Sigmoid colon (tissue), 7 donors: ENCODE data around the gene FOLR1. TPM values are rescaled to one million over a fixed set of nuclear protein-coding genes. Genes with fewer than 3 reads are reported as not detected.
"Not testable (repeated sequence)": the region's sequence is repeated elsewhere in the genome, so short reads cannot be mapped to it uniquely, and the experiment has no call there.

ENCODE experiments used
- DNase-seq: peaks from one replicate; pipeline ENCODE4 v3.0.0-alpha.2; 2019
- H3K27ac ChIP-seq, 4 donors: fragments of 200-600 bp; sonication (generic); one replicate each; pipeline ENCODE4 v1.5.1; 2016 to 2019; ENCODE audit warnings: mild to moderate bottlenecking in 1 of 4
- H3K27me3 ChIP-seq, 3 donors: fragments of 200-600 bp; sonication (generic); one replicate each; pipeline ENCODE4 v1.5.1; 2019; ENCODE audit warnings: mild to moderate bottlenecking in 1 of 3
- H3K36me3 ChIP-seq, 4 donors: fragments of 200-600 bp; sonication (generic); one replicate each; pipeline ENCODE4 v1.5.1; 2016 to 2019
- H3K4me1 ChIP-seq, 4 donors: fragments of 200-600 bp; sonication (generic); one replicate each; pipeline ENCODE4 v1.5.1; 2017 to 2019
- H3K4me3 ChIP-seq, 4 donors: fragments of 200-600 bp; sonication (generic); one replicate each; pipeline ENCODE4 v1.5.1; 2017 to 2019; ENCODE audit warnings: mild to moderate bottlenecking in 2 of 4, moderate library complexity in 1 of 4
- H3K9me3 ChIP-seq, 4 donors: fragments of 200-600 bp in 3 of 4; sonication (generic) in 3 of 4; one replicate each; pipeline versions ENCODE4 v1.5.1 to v1.6.1; 2013 to 2019
- CTCF ChIP-seq, 4 experiments: fragments of 450-650 bp in 3 of 4; fragments of 200-600 bp in 1 of 4; IDR thresholded peaks; one replicate each; pipeline ENCODE4 v1.5.1; 2016 to 2019; ENCODE audit warnings: antibody characterized with exemption in 4 of 4, mild to moderate bottlenecking in 3 of 4, moderate library complexity in 2 of 4
- EP300 ChIP-seq, 4 donors: sonication (generic); formaldehyde crosslinking; IDR thresholded peaks; one replicate each; pipeline ENCODE4 v1.6.1; 2017; ENCODE audit warnings: antibody characterized with exemption in 4 of 4
- POLR2A ChIP-seq, 2 donors: fragments of 450-650 bp; IDR thresholded peaks; one replicate each; pipeline ENCODE4 v1.6.1; 2016; ENCODE audit warnings: antibody characterized with exemption in 2 of 2, mild to moderate bottlenecking in 2 of 2, moderate library complexity in 2 of 2
- POLR2AphosphoS5 ChIP-seq, 4 donors: sonication (generic); formaldehyde crosslinking; IDR thresholded peaks; one replicate each; pipeline ENCODE4 v1.6.1; 2017; ENCODE audit warnings: antibody characterized with exemption in 4 of 4
- WGBS, 2 donors: extraction: QIAGEN DNeasy Blood & Tissue Kit; methylation state at CpG; one replicate each; pipeline ENCODE4 v1.1.7; 2013; 5-methylcytosine and 5-hydroxymethylcytosine counted together
- intact Hi-C: fragments of 100-400 bp; cut with DNase I; formaldehyde crosslinking; loops from one replicate; pipeline ENCODE4 v1.15.1; 2023
- polyA plus RNA-seq, 3 donors: library from polyadenylated mRNA; stranded (reverse); fragments of 200-250 nt; gene quantifications; one replicate each; pipeline ENCODE4 v1.2.3, GENCODE V29; 2013
- total RNA-seq, 4 donors: library from RNA; depleted of rRNA; stranded (reverse); fragments of >200 nt; gene quantifications; one replicate each; pipeline ENCODE4 v1.1.0, GENCODE V29; 2016
- donor health status: healthy with polysubstance abuse.
- donor health status: Bipolar disorder and iron deficiency.
- donor health status: healthy.

The FOLR1 gene
- total and polyA plus RNA-seq, 7 donors: 0.15 to 0.71 TPM; not detected in 5

GRCh38 chr11:72190631-72191071, 1.3 kb upstream of the FOLR1 start:
- WGBS, 2 donors: 85 to 91% methylated on average over 5 of the region's 5 CpGs
- intact Hi-C loops: no loop called here
- TF ChIP-seq POLR2A (IDR thresholded peaks at IDR 0.05) (no peak), POLR2AphosphoS5 (IDR thresholded peaks at IDR 0.05) (no peak), CTCF (IDR thresholded peaks at IDR 0.05) (no peak), EP300 (IDR thresholded peaks at IDR 0.05) (no peak)
- Histone ChIP-seq H3K27me3 (no peaks in the 10 kb centered on the region), H3K9me3 (no peaks in the 10 kb centered on the region), H3K36me3 (no peaks in the 10 kb centered on the region), H3K4me1 (no peaks in the 10 kb centered on the region), H3K4me3 (no peak overlapping the region), H3K27ac (no peak overlapping the region)
- no peak for DNase-seq

- DNase-seq: no peak
- TF ChIP-seq EP300 (IDR thresholded peaks at IDR 0.05) (no peak), POLR2A (IDR thresholded peaks at IDR 0.05) (no peak), POLR2AphosphoS5 (IDR thresholded peaks at IDR 0.05) (no peak), CTCF (IDR thresholded peaks at IDR 0.05) (no peak)
- no peak overlapping the region for H3K4me3 ChIP-seq
- no peaks in the 10 kb centered on the region for H3K9me3 ChIP-seq
- H3K4me1 ChIP-seq: no peaks in the 10 kb centered on the region
- H3K36me3 ChIP-seq: no peaks in the 10 kb centered on the region
- 84 to 91% methylated on average over 12 of the region's 12 CpGs for WGBS, 2 donors
- no peak overlapping the region for H3K27ac ChIP-seq
- intact Hi-C loops: no loop called here
- H3K27me3 ChIP-seq: no peaks in the 10 kb centered on the region
These were observed 3.8 kb downstream of the FOLR1 start for GRCh38 chr11:72195518-72196270.

GRCh38 chr11:72201445-72201844, 9.5 kb downstream of the FOLR1 start:
- H3K4me3 ChIP-seq, H3K27me3 ChIP-seq, H3K36me3 ChIP-seq, intact Hi-C loops, H3K27ac ChIP-seq, H3K4me1 ChIP-seq, H3K9me3 ChIP-seq, DNase-seq: not testable (repeated sequence)
- WGBS, 2 donors: 96 to 97% methylated on average over 42 of the region's 43 CpGs

- no peaks in the 10 kb centered on the region for H3K4me1 ChIP-seq
- H3K27ac ChIP-seq: no peak overlapping the region
- TF ChIP-seq CTCF (IDR thresholded peaks at IDR 0.05) (no peak), POLR2A (IDR thresholded peaks at IDR 0.05) (no peak), POLR2AphosphoS5 (IDR thresholded peaks at IDR 0.05) (no peak), EP300 (IDR thresholded peaks at IDR 0.05) (no peak)
- no peaks in the 10 kb centered on the region for H3K36me3 ChIP-seq
- 97% methylated on average over 6 of the region's 6 CpGs for WGBS, 2 donors
- H3K27me3 ChIP-seq: no peaks in the 10 kb centered on the region
- H3K4me3 ChIP-seq: no peak overlapping the region
- no peaks in the 10 kb centered on the region for H3K9me3 ChIP-seq
- DNase-seq: no peak
- intact Hi-C loops: no loop called here
These were observed 10.6 kb downstream of the FOLR1 start for GRCh38 chr11:72202571-72202970.

GRCh38 chr11:72203163-72203562, 11.2 kb downstream of the FOLR1 start:
- Histone ChIP-seq H3K4me3 (no peak overlapping the region), H3K4me1 (no peaks in the 10 kb centered on the region), H3K36me3 (no peaks in the 10 kb centered on the region), H3K9me3 (no peaks in the 10 kb centered on the region), H3K27me3 (no peaks in the 10 kb centered on the region), H3K27ac (no peak overlapping the region)
- 56 to 65% methylated on average over 2 of the region's 2 CpGs for WGBS, 2 donors
- intact Hi-C loops: no loop called here
- DNase-seq: no peak
- TF ChIP-seq CTCF (IDR thresholded peaks at IDR 0.05) (no peak), EP300 (IDR thresholded peaks at IDR 0.05) (no peak), POLR2AphosphoS5 (IDR thresholded peaks at IDR 0.05) (no peak), POLR2A (IDR thresholded peaks at IDR 0.05) (no peak)
